Liver (tissue), 9 donors: ENCODE data around the gene TMEM51. TPM values are rescaled to one million over a fixed set of nuclear protein-coding genes. Genes with fewer than 3 reads are reported as not detected.

Experiments
- DNase-seq: peaks from one replicate; pipeline ENCODE4 v3.0.0-alpha.2; 2017; ENCODE audit warnings: low spot score
- H3K27ac ChIP-seq, 2 donors: one replicate each; pipeline ENCODE4 v1.7.0; 2013; ENCODE audit warnings: inconsistent platforms in 2 of 2, low read length in 2 of 2, control low read depth in 1 of 2, low read depth in 1 of 2, mild to moderate bottlenecking in 1 of 2
- H3K27me3 ChIP-seq, 4 donors: one replicate each; pipeline versions ENCODE4 v1.6.1 to v1.7.0; 2013; ENCODE audit warnings: low read length in 3 of 4, inconsistent platforms in 1 of 4, mild to moderate bottlenecking in 1 of 4, moderate library complexity in 1 of 4; ENCODE audit not compliant: control insufficient read depth in 4 of 4, insufficient read depth in 4 of 4
- H3K36me3 ChIP-seq, 4 donors: one replicate each; pipeline versions ENCODE4 v1.6.1 to v1.7.0; 2013; ENCODE audit warnings: low read length in 3 of 4, mild to moderate bottlenecking in 3 of 4, low read depth in 1 of 4, moderate library complexity in 1 of 4; ENCODE audit not compliant: control insufficient read depth in 4 of 4, insufficient read depth in 3 of 4
- H3K4me1 ChIP-seq, 4 donors: one replicate each; pipeline versions ENCODE4 v1.6.1 to v1.7.0; 2013; ENCODE audit warnings: low read length in 3 of 4, mild to moderate bottlenecking in 3 of 4, moderate library complexity in 1 of 4; ENCODE audit not compliant: control insufficient read depth in 4 of 4, insufficient read depth in 4 of 4
- H3K4me3 ChIP-seq, 3 donors: one replicate each; pipeline versions ENCODE4 v1.6.1 to v1.7.0; 2013; ENCODE audit warnings: low read length in 3 of 3, control low read depth in 1 of 3, low read depth in 1 of 3, mild to moderate bottlenecking in 1 of 3
- H3K9ac ChIP-seq, 2 donors: one replicate each; pipeline ENCODE4 v1.7.0; 2013; ENCODE audit warnings: low read length in 2 of 2, mild to moderate bottlenecking in 2 of 2, moderate library complexity in 2 of 2, control low read depth in 1 of 2, low read depth in 1 of 2
- H3K9me3 ChIP-seq, 4 donors: one replicate each; pipeline versions ENCODE4 v1.6.1 to v1.7.0; 2013; ENCODE audit warnings: low read length in 3 of 4; ENCODE audit not compliant: control insufficient read depth in 4 of 4
- ATF3 ChIP-seq: IDR thresholded peaks from 2 replicates; pipeline ENCODE4 v1.6.1; 2016; ENCODE audit warnings: antibody characterized with exemption
- CTCF ChIP-seq: fragments of 150-350 bp; IDR thresholded peaks from 2 replicates; pipeline ENCODE4 v1.5.1; 2017; ENCODE audit warnings: improper control_type of control experiment, low read depth, low read length; ENCODE audit not compliant: missing input control
- EGR1 ChIP-seq, 2 donors: IDR thresholded peaks; 2 replicates each; pipeline ENCODE4 v1.6.1; 2016 to 2018; ENCODE audit warnings: antibody characterized with exemption in 2 of 2, low read depth in 2 of 2
- FOXA1 ChIP-seq: IDR thresholded peaks from 2 replicates; pipeline ENCODE4 v1.6.1; 2016; ENCODE audit warnings: antibody characterized with exemption
- FOXA2 ChIP-seq: IDR thresholded peaks from 2 replicates; pipeline ENCODE4 v1.6.1; 2016; ENCODE audit warnings: antibody characterized with exemption
- GABPA ChIP-seq, 2 donors: IDR thresholded peaks in 1 of 2; conservative IDR thresholded peaks in 1 of 2; 2 replicates each; pipeline ENCODE4 v1.6.1; 2016; ENCODE audit warnings: antibody characterized with exemption in 2 of 2, mild to moderate bottlenecking in 1 of 2, moderate library complexity in 1 of 2
- HNF4A ChIP-seq, 2 donors: conservative IDR thresholded peaks; 2 replicates each; pipeline ENCODE4 v1.6.1; 2016; ENCODE audit warnings: antibody characterized with exemption in 2 of 2, mild to moderate bottlenecking in 2 of 2
- HNF4G ChIP-seq: IDR thresholded peaks from 2 replicates; pipeline ENCODE4 v1.6.1; 2016; ENCODE audit warnings: antibody characterized with exemption
- JUND ChIP-seq, 2 donors: IDR thresholded peaks; 2 replicates each; pipeline ENCODE4 v1.6.1; 2016; ENCODE audit warnings: antibody characterized with exemption in 2 of 2
- MAX ChIP-seq: IDR thresholded peaks from 2 replicates; pipeline ENCODE4 v1.6.1; 2016; ENCODE audit warnings: antibody characterized with exemption
- NR2F2 ChIP-seq: IDR thresholded peaks from 2 replicates; pipeline ENCODE4 v1.6.1; 2016; ENCODE audit warnings: antibody characterized with exemption
- RAD21 ChIP-seq, 2 donors: IDR thresholded peaks; 2 replicates each; pipeline ENCODE4 v1.6.1; 2016; ENCODE audit warnings: antibody characterized with exemption in 2 of 2, mild to moderate bottlenecking in 2 of 2
- REST ChIP-seq: IDR thresholded peaks from 2 replicates; pipeline ENCODE4 v1.6.1; 2016; ENCODE audit warnings: antibody characterized with exemption, mild to moderate bottlenecking
- RXRA ChIP-seq, 2 donors: IDR thresholded peaks; 2 replicates each; pipeline ENCODE4 v1.6.1; 2017 to 2018; ENCODE audit warnings: antibody characterized with exemption in 2 of 2, mild to moderate bottlenecking in 1 of 2
- SP1 ChIP-seq: IDR thresholded peaks from 2 replicates; pipeline ENCODE4 v1.6.1; 2018; ENCODE audit warnings: antibody characterized with exemption, mild to moderate bottlenecking
- TAF1 ChIP-seq: conservative IDR thresholded peaks from 2 replicates; pipeline ENCODE4 v1.6.1; 2016; ENCODE audit warnings: antibody characterized with exemption, mild to moderate bottlenecking
- YY1 ChIP-seq: IDR thresholded peaks from 2 replicates; pipeline ENCODE4 v1.6.1; 2016; ENCODE audit warnings: antibody characterized with exemption, mild to moderate bottlenecking
- ZBTB33 ChIP-seq: IDR thresholded peaks from 2 replicates; pipeline ENCODE4 v1.6.1; 2016; ENCODE audit warnings: antibody characterized with exemption
- polyA plus RNA-seq, 2 donors: library from polyadenylated mRNA; stranded (reverse) in 1 of 2; unstranded in 1 of 2; fragments of 200-250 nt in 1 of 2; fragments of >200 nt in 1 of 2; fragmentation: Nextera tagmentation in 1 of 2; extraction: Ambion mirVana in 1 of 2; gene quantifications; one replicate each; pipeline versions ENCODE4 v1.2.1 to v1.2.3, GENCODE V29; 2013 to 2015
- total RNA-seq, 2 donors: library from RNA; depleted of rRNA; stranded (reverse); fragments of >200 nt; gene quantifications; one replicate each; pipeline ENCODE4 v1.2.3, GENCODE V29; 2014
- donor health status: healthy.
- donor health status: healthy.
- donor health status: healthy.
- donor health status: healthy.
- donor health status: healthy.

Gene TMEM51
- total and polyA plus RNA-seq, 4 donors: 1.3 to 2.7 (median 1.9) TPM

GRCh38 chr1:15104768-15105167 is 48.8 kb upstream of the TMEM51 start:
- no peak overlapping the region for H3K9ac ChIP-seq
- peaks cover 0 to 2% (median 0%) of the 10 kb centered on the region in 4 donors for H3K9me3 ChIP-seq
- no peak overlapping the region for H3K4me3 ChIP-seq
- DNase-seq: no peak
- TF ChIP-seq SP1 (no peak), MAX (no peak), JUND (IDR thresholded peaks at IDR 0.05) (no peak), ATF3 (no peak), FOXA2 (no peak), NR2F2 (no peak), RAD21 (IDR thresholded peaks at IDR 0.05) (no peak), TAF1 (no peak), HNF4A (conservative IDR thresholded peaks at IDR 0.05) (no peak), RXRA (IDR thresholded peaks at IDR 0.05) (no peak), GABPA (IDR thresholded peaks at IDR 0.05 in 1 of 2, conservative IDR thresholded peaks at IDR 0.05 in 1 of 2) (no peak), CTCF (no peak), REST (no peak), HNF4G (no peak), EGR1 (IDR thresholded peaks at IDR 0.05; ENCODE audit: low read depth in 2 of 2) (no peak), YY1 (no peak), ZBTB33 (no peak), FOXA1 (no peak)
- H3K36me3 ChIP-seq: no peaks in the 10 kb centered on the region
- H3K4me1 ChIP-seq: no peaks in the 10 kb centered on the region
- H3K27me3 ChIP-seq: peaks cover 0 to 4% (median 3%) of the 10 kb centered on the region in 4 donors
- no peak overlapping the region for H3K27ac ChIP-seq
